NCI-H1694 (cell line): ENCODE measurements around the gene ENDOV.

Source experiments
- DNase-seq: peaks from one replicate; lab custom pipeline; 2025; lab: John Stamatoyannopoulos, UW

ENDOV gene

GRCh38 chr17:80468242-80468641, 53.3 kb downstream of the ENDOV start:
- no peak for DNase-seq

DNA sequence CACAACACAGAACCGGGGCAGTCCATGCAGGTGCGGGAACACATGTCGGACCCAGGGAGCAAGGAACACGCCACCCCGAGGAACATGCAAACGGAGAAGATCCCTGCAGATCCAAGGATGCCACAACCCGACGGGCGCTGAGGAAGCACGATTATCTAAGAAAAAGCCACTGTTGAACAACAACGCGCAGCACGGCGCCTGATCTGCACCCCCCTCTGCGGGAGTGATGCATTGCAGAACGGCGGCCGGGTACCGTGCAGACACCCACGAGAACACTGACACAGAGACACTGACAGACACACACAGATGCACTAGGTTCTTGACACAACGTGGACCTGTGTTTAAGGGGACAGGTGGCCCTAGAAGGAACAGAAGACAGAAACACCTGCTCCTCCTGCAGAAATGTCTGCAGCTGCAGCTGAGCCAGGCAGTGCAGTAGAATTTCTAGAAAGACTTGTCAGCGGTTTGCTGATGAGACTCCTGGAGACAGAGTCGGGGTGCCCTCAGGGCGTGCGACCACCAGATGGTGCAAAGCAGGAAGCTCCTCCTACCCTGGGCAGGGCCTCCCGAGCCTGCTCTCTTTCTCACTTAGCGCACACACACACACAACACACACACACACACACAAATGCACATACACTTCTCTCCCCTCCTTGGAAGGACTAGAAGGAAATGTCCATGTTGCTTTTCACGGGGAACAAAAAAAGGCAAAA, 54.0 kb downstream of the ENDOV start:
- DNase-seq, result no peak

GRCh38 chr17:80469667-80470066, 54.7 kb downstream of the ENDOV start:
- no peak for DNase-seq

DNA sequence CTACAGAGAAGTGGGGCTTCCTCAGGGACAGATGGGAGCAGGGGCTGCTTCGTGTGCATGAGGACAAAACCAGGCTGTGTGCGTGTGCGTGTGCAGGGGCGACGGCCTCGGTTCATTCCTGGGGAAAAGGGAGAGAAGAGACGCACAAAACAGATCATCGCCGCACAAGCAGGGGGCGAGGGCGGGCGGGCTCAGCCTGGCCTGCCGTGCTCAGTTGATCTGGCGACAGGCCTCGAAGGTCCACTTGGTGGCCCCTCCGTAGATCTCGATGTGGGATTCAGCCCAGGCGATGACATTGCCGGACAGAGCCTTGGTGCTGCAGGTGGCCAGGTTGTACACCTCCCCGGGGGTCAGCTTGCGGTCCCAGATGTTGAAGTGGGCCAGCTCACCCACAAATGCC, 55.6 kb downstream of the ENDOV start:
- DNase-seq, result no peak

GRCh38 chr17:80471922-80472321, 57.0 kb downstream of the ENDOV start:
- no peak for DNase-seq

DNA sequence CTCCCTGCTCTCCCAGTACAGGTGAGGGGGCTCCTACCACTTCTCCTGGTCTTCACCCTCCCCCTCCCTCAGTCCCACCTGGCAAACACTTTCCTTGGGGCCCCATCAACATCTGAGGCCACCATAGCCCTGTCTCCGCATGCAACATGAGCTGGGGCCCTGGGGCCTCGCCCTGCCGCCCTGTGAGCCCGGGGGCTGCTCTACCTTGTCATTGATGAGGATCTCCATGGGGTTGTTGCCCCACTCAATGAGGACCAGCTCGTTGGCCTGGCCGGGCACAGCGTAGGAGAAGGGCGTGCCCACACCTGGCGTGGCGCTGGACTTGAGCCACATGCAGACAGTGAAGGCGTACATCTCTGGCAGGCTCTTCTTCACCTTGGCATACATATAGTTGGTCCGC, 58.0 kb downstream of the ENDOV start:
- no peak for DNase-seq

GRCh38 chr17:80473701-80474100, 58.7 kb downstream of the ENDOV start:
- no peak for DNase-seq

DNA sequence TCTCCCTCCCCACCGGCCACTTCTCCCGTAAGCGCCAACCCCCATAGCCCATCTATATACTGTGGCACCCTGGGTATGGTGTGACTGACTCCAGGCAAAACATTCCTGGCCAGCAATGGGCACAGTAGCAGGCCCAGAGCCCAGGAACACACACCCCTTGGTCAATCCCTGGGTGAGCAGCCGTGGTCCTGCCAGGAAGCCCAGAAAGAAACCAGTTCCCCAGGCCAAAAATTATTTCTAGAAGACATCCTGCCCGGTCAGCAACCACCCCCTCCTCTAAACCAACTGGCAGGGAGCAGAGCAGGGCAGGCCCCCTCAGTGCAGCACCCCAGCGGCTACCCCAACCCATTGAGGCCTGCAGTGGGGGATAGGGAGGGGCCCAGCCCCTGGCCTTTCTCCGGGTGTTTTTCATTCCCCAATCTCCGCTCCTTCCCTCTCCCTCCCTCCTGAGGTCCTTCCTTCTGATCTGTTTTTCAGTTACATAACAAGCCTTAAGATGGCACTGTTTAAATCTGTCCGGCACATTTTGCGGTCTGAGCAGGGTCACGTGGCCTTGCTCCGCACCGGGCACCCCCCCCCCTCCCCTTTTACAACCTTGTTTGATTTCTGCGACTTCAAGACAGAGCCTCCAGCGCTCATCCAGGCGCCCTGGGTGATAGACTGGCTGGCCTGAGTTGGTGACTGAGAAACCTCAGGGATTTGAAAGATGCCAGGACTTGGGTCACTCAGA, 59.4 kb downstream of the ENDOV start:
- no peak for DNase-seq

DNA sequence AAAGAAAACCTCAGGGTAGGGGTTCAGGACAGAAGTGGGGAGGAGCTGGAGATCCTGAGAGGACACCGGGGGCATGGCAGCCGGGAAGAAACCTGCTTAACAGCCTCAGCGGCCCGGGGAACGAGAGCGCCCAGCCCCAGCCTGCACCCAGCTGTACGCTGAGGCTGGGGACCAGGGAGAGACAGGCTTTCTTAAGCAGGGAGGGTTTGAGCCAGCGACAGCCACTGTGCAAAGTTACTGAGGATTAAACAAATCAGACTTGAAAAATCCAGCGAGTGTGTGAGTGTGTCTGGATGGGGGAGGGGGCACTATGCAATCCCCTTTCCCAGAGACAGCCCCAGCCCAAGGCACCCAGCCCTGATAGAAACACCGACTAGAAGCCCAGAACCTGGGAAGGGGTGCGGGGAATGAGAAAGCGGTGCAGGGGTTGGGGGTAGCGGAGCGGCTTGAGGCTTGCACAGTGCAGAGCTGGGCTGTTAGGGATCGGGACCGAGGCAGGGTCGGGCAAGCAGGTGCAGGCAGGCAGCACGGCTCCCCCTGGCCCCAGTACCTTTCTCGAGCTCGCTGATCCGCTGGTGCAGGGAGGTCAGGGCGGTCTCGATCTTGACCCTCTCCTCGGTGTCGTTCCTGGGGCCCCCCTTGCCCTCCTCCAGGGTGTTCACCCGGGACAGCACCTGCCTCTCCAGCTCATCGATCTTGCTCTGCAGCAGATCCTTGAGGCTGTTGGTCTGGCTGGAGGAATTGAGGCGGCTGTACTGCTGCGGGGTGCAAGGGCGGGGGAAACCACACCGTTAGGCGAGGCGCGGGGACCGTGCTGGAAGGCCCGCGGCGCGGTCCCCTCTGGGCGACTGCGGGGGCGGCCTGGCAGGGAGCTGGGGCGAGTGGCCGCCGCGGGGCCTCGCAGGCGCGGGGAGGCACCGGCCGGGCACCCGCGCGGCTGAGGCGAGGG, 60.3 kb downstream of the ENDOV start:
- no peak for DNase-seq

GRCh38 chr17:80475910-80476876, 61.2 kb downstream of the ENDOV start, which contains the start of gene NPTX1:
Gene NPTX1 (minus strand): TSS chr17:80476607. CDS start chr17:80476446, 161 bp downstream.
- peak; percentile 49 for DNase-seq

DNA sequence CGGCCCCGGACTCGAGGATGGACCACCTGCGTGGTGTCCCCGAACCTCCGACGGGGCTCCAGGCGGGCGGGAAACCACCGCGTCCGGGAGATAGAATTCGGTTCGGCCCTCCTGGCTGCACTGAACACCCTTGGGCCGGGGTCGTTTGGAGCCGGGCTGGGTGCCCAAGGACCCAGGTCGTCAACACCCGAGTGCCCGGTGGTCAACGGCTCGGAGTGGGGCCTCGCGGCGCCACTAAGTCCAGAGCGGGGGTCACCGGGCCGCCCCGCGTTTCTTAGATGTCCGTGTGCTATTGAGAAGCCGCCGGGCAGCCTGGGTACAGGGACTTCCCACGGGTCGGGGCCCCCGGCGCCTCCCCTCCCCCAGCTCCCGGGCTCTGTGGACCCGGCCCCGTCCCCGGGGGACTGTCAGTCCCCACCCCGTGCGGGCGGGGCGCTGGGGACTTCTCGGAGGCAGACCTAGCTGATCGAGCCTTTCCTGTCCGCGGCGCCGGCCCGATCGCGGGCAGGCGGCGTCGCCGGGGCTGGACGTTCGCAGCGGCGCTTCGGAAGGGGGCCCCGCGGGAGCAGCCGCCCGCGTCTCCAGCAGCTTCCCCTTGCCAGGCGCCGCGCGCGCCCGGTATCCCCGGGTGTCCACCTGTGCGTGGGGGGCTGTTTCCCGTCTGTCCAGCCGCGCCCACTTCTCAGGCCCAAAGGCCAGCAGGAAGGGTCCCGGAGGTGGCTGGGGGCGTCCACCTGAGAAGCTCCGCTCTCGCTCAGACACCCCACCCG, 62.1 kb downstream of the ENDOV start:
- DNase-seq, result no peak

DNA sequence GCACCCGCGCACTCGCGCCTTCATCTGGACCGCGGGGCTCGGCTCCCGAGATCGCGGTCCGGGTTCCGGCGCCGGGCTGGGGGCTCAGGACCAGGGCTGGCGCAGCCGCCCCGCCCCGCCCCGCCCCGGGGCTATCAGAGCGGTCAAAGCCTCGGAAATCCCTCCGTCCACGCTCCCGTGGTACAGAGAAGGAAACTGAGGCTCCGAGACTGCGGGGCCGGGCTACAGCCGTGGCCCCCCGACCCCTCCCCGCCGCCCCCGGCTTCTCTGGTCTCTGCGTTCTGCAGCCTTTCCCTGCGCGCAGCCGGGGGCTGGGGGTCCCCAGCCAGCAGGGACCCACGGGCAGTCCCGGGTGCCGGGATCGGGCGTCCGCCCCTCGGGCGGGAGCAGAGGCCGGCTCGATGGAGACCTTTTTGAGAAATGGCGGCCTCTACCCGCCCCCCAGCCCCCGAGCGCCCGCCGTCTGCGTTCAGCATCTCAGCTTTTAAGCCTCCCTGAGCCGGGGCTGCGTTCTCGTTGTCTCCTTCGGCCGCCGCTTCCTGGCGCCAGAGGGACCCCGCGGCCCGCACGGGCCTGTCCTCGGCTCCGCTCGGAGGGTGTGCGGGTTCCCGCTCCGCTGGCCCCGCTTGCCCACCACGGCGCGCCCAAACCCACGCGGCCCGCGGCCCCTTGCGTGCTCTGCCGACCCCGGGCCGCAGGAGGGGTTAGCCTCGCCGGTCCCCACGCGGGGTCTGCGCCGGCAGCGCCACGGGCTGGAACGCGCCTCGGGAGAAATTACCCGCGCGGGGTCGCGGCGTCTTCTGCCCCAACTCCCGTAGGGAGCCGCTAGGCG, 62.9 kb downstream of the ENDOV start:
- no peak for DNase-seq

- DNase-seq, result no peak
Observed at GRCh38 chr17:80478487-80479245, 63.7 kb downstream of the ENDOV start.

GRCh38 chr17:80479246-80479566, 64.2 kb downstream of the ENDOV start:
- no peak for DNase-seq

- no peak for DNase-seq
Observed at GRCh38 chr17:80480248-80480647, 65.3 kb downstream of the ENDOV start.

- no peak for DNase-seq
Observed at GRCh38 chr17:80481284-80482057, 66.5 kb downstream of the ENDOV start.

DNA sequence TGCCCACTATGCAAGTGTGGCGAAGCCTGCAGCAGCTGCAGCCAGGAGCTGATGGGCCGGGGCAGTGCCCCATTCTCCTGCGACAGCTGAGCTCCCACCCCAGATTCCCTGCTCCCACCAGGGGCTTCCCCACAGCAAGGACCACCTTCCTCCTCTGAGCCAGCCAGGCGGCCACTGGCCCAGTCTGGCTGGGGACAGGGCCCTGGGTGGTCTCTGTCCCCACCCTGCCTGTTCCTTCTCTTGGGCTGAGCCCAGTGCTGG, 67.0 kb downstream of the ENDOV start:
- no peak for DNase-seq

GRCh38 chr17:80482555-80483308, 67.8 kb downstream of the ENDOV start:
- no peak for DNase-seq
